Keratinocyte (primary cell): Measurements from ENCODE around the gene STOML3.

Source experiments
- CTCF ChIP-seq, 3 experiments: IDR thresholded peaks in 1 of 3; conservative IDR thresholded peaks in 1 of 3; optimal IDR thresholded peaks in 1 of 3; 2 replicates in 2 of 3; 3 replicates in 1 of 3; pipeline versions ENCODE3 to v1.5.1; 2011; ENCODE audit warnings: low read length in 3 of 3, mild to moderate bottlenecking in 3 of 3, moderate library complexity in 2 of 3, control low read depth in 1 of 3, inconsistent platforms in 1 of 3; ENCODE audit not compliant: insufficient read depth in 2 of 3; ENCODE audit errors: extremely low read depth in 1 of 3
- EZH2 ChIP-seq: IDR thresholded peaks from one replicate; pipeline ENCODE4 v1.6.1; 2012; ENCODE audit warnings: inconsistent platforms, mild to moderate bottlenecking, low read length, moderate library complexity

DNA sequence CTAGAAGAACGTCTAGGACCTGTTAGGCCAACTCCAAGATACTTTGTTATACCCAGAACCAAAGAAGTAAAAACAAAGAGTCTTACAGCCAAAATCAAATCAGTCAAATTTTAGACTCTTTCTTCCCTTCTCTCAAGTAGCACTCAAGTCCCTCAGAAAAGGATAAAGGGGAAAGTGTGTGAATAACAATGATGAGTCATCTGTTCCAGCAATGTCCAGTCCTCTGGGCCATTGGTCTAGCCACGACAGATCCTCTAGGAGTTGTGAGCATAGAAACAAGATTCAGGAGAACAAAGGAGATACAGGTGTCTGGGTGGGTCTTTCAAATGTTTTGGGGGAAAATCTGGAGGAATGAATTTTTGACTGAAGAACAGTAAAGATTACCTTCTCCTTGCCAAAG lies 36.3 kb downstream of the STOML3 start:
- no peak for TF ChIP-seq CTCF (optimal IDR thresholded peaks at IDR 0.05 in 1 of 3, IDR thresholded peaks at IDR 0.05 in 1 of 3, conservative IDR thresholded peaks at IDR 0.05 in 1 of 3; ENCODE audit: extremely low read depth in 1 of 3, insufficient read depth in 2 of 3, low read length in 3 of 3)
- no peak for TF ChIP-seq EZH2
